Cardiac muscle cell (in vitro differentiated cells and primary cell): ENCODE data around the gene KIF25. TPM values are rescaled to one million over a fixed set of nuclear protein-coding genes. Genes with fewer than 3 reads are reported as not detected.

ENCODE experiments used
- DNase-seq, 2 donors: peaks; one replicate each; pipeline versions ENCODE4 v3.0.0 to v3.0.0-alpha.2; 2010 to 2017; ENCODE audit warnings: low read depth in 1 of 2, low spot score in 1 of 2
- H3K27ac ChIP-seq: fragments of 200-600 bp; sonication (generic); 2 replicates; pipeline ENCODE4 v1.5.1; 2016
- H3K27me3 ChIP-seq: fragments of 200-600 bp; sonication (generic); 2 replicates; pipeline ENCODE4 v1.6.0; 2016; ENCODE audit warnings: control low read depth
- H3K36me3 ChIP-seq: fragments of 200-600 bp; sonication (generic); 2 replicates; pipeline ENCODE4 v1.5.1; 2016; ENCODE audit warnings: control low read depth
- H3K4me1 ChIP-seq: fragments of 200-600 bp; sonication (generic); 2 replicates; pipeline ENCODE4 v1.8.1; 2017; ENCODE audit warnings: low read depth, mild to moderate bottlenecking, mixed run types
- H3K4me3 ChIP-seq: fragments of 200-600 bp; sonication (generic); 2 replicates; pipeline ENCODE4 v1.5.1; 2016; ENCODE audit warnings: mild to moderate bottlenecking
- H3K9me3 ChIP-seq: fragments of 200-600 bp; sonication (generic); 2 replicates; pipeline ENCODE4 v1.5.1; 2017; ENCODE audit warnings: low read depth, mild to moderate bottlenecking, control low read depth
- CTCF ChIP-seq: IDR thresholded peaks from 2 replicates; pipeline ENCODE4 v1.5.1; 2012; ENCODE audit warnings: low read depth, mild to moderate bottlenecking, low read length
- polyA plus RNA-seq: library from polyadenylated mRNA; unstranded; fragments of >200 nt; fragmentation: Nextera tagmentation; extraction: Ambion mirVana; gene quantifications from 2 replicates; pipeline ENCODE4 v1.2.1, GENCODE V29; 2016
- total RNA-seq: library from RNA; depleted of rRNA; stranded (reverse); fragments of >200 nt; gene quantifications from 2 replicates; pipeline ENCODE4 v1.2.3, GENCODE V29; 2016

Gene KIF25
- total and polyA plus RNA-seq, 2 experiments from 2014 or later: 0.40 to 1.6 TPM

- no peak for DNase-seq
- Histone ChIP-seq H3K9me3 (no peaks in the 10 kb centered on the region), H3K27me3 (no peaks in the 10 kb centered on the region), H3K4me1 (no peaks in the 10 kb centered on the region), H3K36me3 (no peaks in the 10 kb centered on the region), H3K27ac (no peak overlapping the region), H3K4me3 (no peak overlapping the region)
- no peak for TF ChIP-seq CTCF
These were observed 16.4 kb upstream of the KIF25 start for GRCh38 chr6:167980911-167981580.

- no peaks in the 10 kb centered on the region for H3K27me3 ChIP-seq
- no peaks in the 10 kb centered on the region for H3K9me3 ChIP-seq
- H3K4me3 ChIP-seq: no peak overlapping the region
- DNase-seq: no peak
- no peaks in the 10 kb centered on the region for H3K36me3 ChIP-seq
- TF ChIP-seq CTCF: no peak
- H3K27ac ChIP-seq: no peak overlapping the region
- H3K4me1 ChIP-seq: no peaks in the 10 kb centered on the region
These were observed 15.5 kb upstream of the KIF25 start for GRCh38 chr6:167981916-167982462.

GRCh38 chr6:167984144-167984719, 13.2 kb upstream of the KIF25 start:
- DNase-seq: no peak
- H3K27ac ChIP-seq: no peak overlapping the region
- no peaks in the 10 kb centered on the region for H3K27me3 ChIP-seq
- no peaks in the 10 kb centered on the region for H3K4me1 ChIP-seq
- TF ChIP-seq CTCF: no peak
- H3K9me3 ChIP-seq: no peaks in the 10 kb centered on the region
- no peaks in the 10 kb centered on the region for H3K36me3 ChIP-seq
- H3K4me3 ChIP-seq: no peak overlapping the region

GRCh38 chr6:167984876-167985604, 12.4 kb upstream of the KIF25 start:
- no peak for DNase-seq
- TF ChIP-seq CTCF: no peak
- no peaks in the 10 kb centered on the region for H3K27me3 ChIP-seq
- H3K36me3 ChIP-seq: no peaks in the 10 kb centered on the region
- H3K4me1 ChIP-seq: no peaks in the 10 kb centered on the region
- no peaks in the 10 kb centered on the region for H3K9me3 ChIP-seq
- no peak overlapping the region for H3K27ac ChIP-seq
- no peak overlapping the region for H3K4me3 ChIP-seq

GRCh38 chr6:167985911-167986595, 11.4 kb upstream of the KIF25 start:
- H3K27me3 ChIP-seq: no peaks in the 10 kb centered on the region
- no peak overlapping the region for H3K27ac ChIP-seq
- no peak overlapping the region for H3K4me3 ChIP-seq
- no peaks in the 10 kb centered on the region for H3K9me3 ChIP-seq
- no peaks in the 10 kb centered on the region for H3K4me1 ChIP-seq
- TF ChIP-seq CTCF: no peak
- no peaks in the 10 kb centered on the region for H3K36me3 ChIP-seq
- no peak for DNase-seq
